NCI-H187 (cell line): ENCODE measurements around the gene UBTD2.

ENCODE experiments used
- DNase-seq, 2 experiments: peaks; one replicate each; lab custom pipeline; 2025; lab: John Stamatoyannopoulos, UW

The UBTD2 gene

DNA sequence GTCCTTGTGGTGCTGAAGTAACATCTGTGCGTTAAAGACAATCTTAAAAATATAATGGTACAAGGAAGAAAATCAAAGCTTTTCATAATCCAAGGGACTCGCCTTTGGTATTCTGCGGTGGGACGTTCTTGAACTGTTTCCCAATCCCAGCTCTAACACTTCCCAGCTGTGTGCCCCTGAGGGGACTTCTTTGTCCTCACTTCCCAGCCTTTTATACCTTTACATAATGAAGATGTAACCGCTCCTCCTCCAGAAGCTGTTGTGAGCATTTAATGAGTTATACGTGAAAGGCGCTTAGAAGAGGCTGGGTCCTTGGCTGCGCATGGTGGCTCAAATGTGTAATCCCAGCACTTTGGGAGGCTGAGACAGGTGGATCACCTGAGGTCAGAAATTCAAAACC, 112.4 kb downstream of the UBTD2 start:
- DNase-seq = no peak

DNA sequence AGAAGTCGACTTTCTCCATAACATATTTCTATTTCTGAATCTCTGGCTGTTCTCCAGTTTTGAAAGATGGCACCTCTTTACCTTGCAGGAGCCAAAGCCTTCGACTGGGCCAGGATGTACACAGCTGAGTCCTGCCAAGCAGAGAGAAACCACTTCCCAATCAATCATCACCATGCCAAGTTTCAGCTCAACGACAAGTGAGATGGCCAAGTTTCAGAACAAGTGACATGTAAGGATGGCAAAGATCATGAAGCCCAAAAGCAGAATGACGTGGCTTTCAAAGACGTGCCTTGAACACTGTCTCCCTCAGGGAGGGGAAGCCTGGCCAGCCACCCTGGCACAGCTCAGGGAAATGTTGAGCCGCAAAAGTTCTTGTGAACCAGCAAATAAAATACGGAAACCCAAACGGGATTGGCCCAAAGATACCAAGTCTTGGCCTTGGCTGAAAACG, 113.3 kb downstream of the UBTD2 start:
- DNase-seq = no peak

DNA sequence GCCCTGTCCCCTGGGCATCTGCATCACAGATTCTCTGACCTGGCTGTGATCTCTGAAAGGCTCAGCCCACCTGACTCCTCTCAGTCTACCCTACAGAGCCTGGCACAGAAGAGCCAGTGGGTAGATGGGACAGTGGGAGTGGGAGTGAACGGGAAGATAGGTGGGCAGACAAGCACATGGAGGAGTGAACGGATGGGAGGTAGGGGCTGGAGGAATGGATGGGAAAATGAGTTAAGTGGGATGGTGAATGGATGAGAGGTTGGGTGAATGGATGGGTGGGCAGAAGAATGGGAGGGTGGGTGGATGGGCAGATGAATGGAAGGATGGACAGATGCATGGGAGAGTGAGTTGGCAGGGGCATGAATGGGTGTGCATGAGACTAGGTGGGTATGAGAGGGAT, 114.3 kb downstream of the UBTD2 start:
- DNase-seq = no peak

DNA sequence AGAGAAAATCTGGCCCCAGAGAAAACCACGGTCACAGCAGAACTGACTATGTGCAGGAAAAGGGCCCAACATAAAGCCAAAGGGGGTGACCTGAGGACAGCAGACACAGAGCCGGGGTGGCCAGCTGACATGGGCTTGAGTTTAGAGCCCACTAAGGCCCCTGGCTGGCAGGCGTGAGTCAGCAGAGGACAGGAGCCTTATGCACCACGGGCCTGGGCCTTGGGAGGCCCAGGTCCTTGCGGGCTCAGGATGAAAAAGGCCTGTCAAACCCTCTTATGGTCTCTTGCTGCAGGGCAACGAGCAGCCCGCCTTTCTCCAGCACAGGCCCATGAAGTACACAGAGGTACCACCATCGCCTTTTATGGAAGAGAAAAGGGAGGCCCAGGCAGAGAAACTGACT, 115.3 kb downstream of the UBTD2 start:
- no peak for DNase-seq

DNA sequence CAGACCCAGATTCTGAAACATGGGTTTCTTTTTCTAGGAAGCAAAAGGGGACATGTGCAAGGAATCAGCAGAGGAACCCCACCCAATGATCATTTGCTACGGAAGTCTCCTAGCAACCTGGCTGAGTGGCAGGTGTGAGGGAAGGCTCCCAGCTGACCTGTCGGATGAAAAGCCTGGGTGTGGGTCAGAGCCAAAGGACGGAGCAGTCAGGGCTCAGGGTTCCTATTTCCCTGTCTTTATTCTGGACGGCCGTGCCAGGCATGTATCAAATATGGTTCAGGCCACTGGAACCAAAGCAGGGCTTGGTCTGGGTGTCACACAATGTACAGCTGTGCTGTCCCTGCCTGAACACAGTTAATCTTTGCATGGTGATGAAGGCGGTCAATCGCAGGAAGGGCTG, 115.7 kb downstream of the UBTD2 start:
- no peak for DNase-seq

DNA sequence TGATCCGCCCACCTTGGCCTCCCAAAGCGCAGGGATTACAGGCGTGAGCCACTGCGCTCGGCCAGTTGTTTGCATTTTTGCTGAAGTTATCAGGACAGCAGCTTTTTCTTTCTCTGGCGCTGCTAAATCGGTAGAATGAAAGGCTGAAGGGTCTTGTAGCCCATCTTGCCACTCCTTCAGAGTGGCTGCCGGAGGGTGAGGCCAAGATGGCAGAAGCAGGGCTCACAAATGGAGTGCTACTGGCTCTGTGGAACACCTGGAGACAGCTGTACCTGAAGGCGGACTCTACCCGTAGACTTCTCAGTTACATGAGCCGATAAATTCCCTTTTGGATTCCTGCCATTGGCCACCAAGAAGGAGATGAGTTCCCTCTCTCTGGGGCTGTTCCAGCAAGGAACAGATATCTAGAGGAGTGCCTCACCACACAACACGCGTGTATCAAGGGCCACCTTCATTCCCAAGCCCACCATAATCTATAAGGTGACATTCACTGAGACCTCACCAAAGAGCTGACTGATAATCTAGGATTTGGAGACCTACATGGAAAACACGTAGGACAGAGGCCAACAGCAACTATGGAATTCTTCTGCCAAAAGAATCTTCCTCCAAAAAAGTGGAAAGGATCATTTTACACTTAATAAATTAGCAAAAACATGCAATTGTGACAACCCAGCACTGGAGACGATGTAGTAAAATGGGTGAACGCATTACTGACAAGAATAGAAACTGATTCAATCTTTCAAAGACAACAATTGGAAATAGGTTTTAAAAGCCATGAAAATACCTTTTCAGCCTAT, 117.3 kb downstream of the UBTD2 start:
- no peak for DNase-seq

DNA sequence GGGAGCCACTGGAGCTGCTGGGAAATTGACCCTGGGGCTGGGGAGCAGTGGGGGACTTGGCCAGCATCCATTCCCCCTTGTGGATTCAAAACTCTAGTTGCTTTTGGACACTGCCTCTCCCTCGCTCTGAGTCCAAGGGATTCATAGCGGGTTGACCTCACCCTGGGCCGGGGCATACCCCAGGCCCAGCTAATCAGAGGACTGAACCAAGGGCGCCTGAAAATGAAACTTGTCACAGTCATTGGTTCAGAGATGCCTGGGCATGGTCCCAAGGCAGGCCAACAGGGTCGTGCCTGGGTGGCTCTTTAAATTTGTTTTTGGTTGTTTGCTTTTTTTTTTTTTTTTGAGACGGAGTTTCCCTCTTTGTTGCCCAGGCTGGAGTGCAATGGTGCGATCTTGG, 118.1 kb downstream of the UBTD2 start:
- no peak for DNase-seq

DNA sequence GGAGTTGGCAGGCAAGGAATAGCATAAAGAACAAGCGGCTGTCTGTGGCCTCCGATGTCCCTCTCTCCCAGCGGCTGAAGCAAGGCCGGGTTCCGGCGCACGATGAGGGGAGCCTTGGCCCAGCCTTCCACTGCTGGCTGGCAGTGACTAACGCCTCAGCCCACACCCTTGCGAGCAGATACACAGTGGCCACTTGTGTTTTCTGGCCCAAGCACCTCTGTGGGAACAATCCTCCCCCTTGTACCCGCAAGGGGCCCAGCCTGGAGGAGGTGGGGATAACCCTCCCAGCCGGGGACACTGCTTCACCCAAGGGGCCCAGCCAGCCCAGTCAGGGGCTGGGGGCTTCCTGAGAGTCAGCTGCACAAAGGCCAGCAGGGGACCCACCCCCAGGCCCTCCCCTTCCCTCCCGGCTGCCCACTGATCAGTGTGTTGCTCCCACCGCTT, 118.8 kb downstream of the UBTD2 start:
- no peak for DNase-seq

DNA sequence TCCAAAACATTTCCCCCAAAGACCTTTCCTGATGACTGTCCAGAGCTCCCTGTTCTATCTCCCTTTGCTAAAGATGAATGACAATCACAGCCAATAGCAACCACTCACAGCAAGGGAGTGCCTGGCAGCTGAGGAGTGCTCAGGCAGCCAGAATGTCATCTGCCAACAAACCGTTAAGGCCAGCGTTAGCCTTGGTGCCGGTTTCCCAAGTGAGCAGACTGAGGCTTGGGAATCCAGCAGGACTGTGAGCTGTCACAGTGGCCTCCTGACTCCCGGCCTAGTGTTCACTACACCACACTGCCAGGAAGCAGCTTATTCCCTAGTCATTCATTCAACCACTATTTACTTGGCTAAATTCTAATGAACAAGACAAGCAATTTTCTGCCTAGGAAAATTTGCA, 120.2 kb downstream of the UBTD2 start:
- DNase-seq = no peak

DNA sequence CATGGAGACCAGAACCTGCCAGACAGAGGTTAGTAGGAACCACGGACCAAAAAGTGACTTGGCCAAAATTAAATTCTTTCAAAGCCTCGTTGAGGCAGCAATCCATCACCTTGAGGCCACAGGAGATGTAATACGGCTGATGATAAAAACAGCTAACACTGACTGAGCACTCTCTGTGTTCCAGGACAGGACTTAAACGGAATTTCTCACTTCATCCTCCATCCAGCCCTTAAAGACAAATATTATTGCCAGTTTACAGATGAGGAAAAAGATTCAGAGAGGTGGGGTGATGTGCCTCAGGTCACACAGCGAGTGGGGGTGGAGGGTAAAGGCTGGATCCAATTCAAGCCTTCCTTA, 120.6 kb downstream of the UBTD2 start:
- DNase-seq = no peak

DNA sequence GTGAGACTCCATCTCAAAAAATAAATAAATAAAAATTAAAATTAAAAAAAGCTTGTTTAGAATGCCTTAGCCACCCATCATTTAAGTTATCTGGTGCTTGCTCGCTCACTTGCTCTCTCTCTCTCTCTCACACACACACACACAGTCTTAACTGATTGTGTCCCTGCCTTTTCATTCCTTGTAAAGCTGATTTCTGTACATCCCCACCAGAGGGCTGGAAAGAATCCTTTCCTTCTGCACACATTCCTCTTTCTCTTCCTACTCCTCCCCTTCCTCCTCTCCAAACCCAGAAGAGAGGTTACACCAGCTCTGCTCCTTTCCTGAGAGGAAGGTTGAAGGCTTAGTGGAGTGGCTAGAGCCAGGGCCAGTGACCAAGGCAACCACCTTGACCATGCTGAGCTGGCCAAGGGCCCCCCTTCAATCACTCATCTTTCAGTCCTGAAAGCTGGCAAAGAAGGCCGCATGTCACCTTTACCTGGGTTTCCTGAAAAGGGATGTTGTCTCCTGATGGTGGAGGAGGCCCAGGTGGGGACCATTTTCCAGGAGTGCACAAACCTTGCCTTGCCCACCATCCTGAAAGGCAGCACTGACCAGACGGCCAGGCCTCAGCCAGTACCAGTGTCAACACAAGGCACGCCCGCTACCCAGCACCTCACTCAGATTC, 121.1 kb downstream of the UBTD2 start:
- DNase-seq = no peak

DNA sequence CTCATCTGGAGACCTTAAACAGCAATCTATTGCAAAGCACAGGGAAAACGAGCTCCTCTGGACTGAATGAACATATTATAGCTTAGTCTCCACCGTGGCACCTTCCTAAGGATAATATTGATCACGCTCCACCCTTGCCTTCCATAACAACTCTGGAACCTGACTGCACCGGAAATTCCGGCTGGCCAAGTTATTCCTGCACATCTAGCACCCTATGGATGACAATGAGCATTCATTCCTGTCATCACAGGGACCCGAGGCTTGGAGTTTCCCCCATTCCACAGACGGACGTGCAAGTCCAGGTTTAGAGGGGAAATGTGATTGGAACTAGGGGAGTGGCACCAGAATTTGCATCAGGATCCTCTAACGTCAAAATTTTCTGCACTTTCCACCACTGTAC, 123.1 kb downstream of the UBTD2 start:
- no peak for DNase-seq
